22Rv1 (cell line): Measurements from ENCODE around the gene LETM1.

Experiments used
- H3K27ac ChIP-seq: fragments of 450-650 bp; 2 replicates; pipeline ENCODE4 v1.5.1; 2017
- ZFX ChIP-seq: fragments of 450-650 bp; IDR thresholded peaks from 2 replicates; pipeline ENCODE4 v1.6.1; 2017; ENCODE audit warnings: antibody characterized with exemption, borderline replicate concordance
- TF ChIP-seq, protein P1 (sequence below): fragments of 450-650 bp; IDR thresholded peaks from 2 replicates; pipeline ENCODE4 v1.5.1; 2017; ENCODE audit warnings: mild to moderate bottlenecking

Gene LETM1

GRCh38 chr4:1797861-1798579, 57.9 kb downstream of the LETM1 start:
- TF ChIP-seq ZFX = no peak
- TF ChIP-seq, protein P1, sequence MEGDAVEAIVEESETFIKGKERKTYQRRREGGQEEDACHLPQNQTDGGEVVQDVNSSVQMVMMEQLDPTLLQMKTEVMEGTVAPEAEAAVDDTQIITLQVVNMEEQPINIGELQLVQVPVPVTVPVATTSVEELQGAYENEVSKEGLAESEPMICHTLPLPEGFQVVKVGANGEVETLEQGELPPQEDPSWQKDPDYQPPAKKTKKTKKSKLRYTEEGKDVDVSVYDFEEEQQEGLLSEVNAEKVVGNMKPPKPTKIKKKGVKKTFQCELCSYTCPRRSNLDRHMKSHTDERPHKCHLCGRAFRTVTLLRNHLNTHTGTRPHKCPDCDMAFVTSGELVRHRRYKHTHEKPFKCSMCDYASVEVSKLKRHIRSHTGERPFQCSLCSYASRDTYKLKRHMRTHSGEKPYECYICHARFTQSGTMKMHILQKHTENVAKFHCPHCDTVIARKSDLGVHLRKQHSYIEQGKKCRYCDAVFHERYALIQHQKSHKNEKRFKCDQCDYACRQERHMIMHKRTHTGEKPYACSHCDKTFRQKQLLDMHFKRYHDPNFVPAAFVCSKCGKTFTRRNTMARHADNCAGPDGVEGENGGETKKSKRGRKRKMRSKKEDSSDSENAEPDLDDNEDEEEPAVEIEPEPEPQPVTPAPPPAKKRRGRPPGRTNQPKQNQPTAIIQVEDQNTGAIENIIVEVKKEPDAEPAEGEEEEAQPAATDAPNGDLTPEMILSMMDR = no peak
- H3K27ac ChIP-seq = peak overlapping the region; percentile 92

GRCh38 chr4:1797298-1797860, 58.6 kb downstream of the LETM1 start:
- no peak for TF ChIP-seq ZFX
- TF ChIP-seq, protein P1 = no peak
- H3K27ac ChIP-seq = peak overlapping the region; percentile 92

GRCh38 chr4:1796486-1797204, 59.3 kb downstream of the LETM1 start:
- no peak for TF ChIP-seq ZFX
- TF ChIP-seq, protein P1 = no peak
- H3K27ac ChIP-seq = peak overlapping the region; percentile 92

DNA sequence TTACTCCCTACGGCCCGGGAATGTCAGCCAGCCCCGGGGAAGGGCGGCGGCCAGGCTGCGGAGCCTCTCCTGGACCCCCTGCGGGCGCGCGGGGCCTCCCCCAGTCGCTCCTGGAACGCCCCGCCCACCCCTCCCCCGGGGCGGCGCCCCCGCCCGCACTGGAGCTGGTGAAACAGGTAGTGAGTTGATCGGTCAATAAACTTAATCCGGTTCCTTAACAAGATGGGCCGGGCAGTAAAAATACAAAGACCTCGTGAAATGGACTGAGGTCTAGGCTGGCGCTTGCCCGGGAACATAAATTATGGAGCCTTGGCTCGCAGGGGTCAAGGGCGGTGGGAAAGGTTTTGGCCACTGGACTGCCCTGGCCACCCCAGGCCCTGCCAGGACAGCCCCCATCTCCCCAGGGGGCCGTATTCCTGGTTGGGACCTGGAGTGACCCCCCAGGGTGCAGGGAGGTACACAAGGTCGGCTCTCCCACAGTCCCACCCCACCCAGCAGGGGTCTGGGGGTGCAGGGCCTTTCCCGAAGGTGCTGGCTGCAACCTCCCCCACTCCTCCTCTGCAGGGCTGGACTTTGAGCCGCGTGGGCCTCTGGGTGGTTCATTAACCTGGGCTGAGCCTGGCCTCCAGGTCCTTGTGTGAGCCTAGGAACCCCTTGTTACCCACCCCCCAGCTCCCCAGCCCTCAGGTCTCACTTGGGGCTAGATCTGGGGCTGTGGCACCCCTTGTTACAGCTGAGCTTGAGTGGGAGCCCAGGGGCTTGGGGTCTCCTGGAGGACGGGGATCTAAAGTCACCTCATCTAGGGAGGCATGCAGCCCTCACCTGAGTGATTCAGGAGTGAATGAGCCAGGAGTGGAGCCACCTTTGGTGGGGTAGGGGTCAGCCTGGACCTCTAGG, 60.4 kb downstream of the LETM1 start:
- TF ChIP-seq, protein P1 = no peak
- H3K27ac ChIP-seq = peak overlapping the region; percentile 92

DNA sequence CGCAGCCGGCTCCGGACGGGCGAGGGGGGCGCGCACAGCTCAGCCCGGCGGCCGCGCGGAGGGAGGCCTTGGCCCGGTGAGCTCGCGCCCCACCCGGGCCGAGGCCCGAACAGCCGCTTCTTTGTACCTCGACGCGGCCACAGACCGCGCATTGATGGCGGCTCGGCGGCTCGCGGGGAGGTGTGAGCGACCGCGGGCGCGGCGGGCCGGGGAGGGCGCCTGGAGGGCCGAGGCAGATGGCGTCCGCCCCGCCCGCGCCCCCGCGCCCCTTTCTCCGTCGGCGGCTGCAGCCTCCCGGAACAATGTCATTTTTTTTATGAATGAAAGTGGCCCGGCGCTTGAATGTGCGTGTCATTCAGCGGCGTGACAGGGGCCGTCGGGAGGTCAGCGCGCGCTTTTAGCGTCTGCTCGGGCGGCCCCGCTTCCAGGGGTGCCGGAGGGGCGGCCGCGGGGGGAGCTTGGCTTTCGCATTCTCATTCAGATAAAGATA, 61.1 kb downstream of the LETM1 start:
- no peak for TF ChIP-seq ZFX
- TF ChIP-seq, protein P1 = no peak
- peak overlapping the region; percentile 92 for H3K27ac ChIP-seq

DNA sequence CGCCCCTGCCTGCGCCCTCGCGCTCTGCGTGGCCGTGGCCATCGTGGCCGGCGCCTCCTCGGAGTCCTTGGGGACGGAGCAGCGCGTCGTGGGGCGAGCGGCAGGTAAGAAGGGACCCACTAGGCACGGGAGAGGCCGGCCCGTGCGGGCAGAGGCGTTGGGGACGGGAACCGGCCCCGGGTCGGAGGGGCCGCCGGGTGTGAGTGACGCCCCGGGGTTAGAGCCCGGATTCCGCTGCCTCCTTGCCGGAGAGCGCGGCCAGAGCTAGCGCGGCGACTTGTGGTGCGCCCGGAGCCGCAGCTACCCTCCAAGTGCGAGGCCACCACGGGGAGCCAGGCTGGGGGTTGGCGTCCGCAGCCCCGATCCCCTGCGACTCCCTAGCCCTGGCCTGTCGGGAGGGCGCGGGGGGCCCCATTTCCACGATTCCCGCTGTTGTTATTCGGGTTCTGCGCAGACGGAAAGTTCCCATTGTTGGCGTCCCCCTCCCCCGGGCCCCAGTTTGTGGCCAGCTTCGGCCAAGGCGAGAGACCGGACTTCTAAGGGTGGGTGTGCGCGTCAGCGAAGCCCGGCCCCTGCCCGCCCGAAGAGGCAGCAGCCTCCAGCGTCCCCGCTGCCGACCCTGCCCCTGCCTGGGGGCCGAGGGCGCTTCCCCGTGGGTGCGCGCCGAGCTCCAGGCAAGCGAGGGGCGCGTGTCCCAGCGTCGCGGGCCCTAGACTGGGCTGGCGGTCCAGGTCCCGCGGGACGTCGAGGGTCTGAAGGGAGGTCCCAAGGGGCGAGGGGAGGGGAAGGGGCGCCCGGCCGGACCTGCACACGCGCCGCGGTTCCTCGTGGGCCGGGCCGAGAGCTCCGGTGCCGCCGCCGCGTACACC, 61.8 kb downstream of the LETM1 start:
- peak overlapping the region; percentile 92 for H3K27ac ChIP-seq
- TF ChIP-seq ZFX = no peak
- TF ChIP-seq, protein P1 = no peak
